Stomach smooth muscle (tissue), 2 donors: ENCODE measurements around the gene CCNL2.
"Not testable (repeated sequence)": the region's sequence is repeated elsewhere in the genome, so short reads cannot be mapped to it uniquely, and the experiment has no call there.

Source experiments
- H3K27ac ChIP-seq: one replicate; pipeline ENCODE4 v1.7.0; 2013; ENCODE audit warnings: mild to moderate bottlenecking, low read length, inconsistent platforms
- H3K27me3 ChIP-seq, 2 donors: one replicate each; pipeline ENCODE4 v1.7.0; 2013; ENCODE audit warnings: low read length in 2 of 2; ENCODE audit not compliant: insufficient read depth in 2 of 2, control insufficient read depth in 1 of 2
- H3K36me3 ChIP-seq, 2 donors: one replicate each; pipeline ENCODE4 v1.7.0; 2013; ENCODE audit warnings: low read length in 2 of 2; ENCODE audit not compliant: control insufficient read depth in 2 of 2, insufficient read depth in 2 of 2
- H3K4me1 ChIP-seq: one replicate; pipeline ENCODE4 v1.7.0; 2013; ENCODE audit warnings: low read length; ENCODE audit not compliant: control insufficient read depth, insufficient read depth
- H3K4me3 ChIP-seq, 2 donors: one replicate each; pipeline ENCODE4 v1.7.0; 2013; ENCODE audit warnings: low read length in 2 of 2
- H3K9ac ChIP-seq, 2 donors: one replicate each; pipeline ENCODE4 v1.7.0; 2013; ENCODE audit warnings: low read length in 2 of 2, mild to moderate bottlenecking in 1 of 2
- H3K9me3 ChIP-seq, 2 donors: one replicate each; pipeline ENCODE4 v1.7.0; 2013; ENCODE audit warnings: low read length in 2 of 2; ENCODE audit not compliant: control insufficient read depth in 2 of 2
- donor health status: healthy.
- donor health status: Pancreatic carcinoma.

The CCNL2 gene

GRCh38 chr1:1419363-1419812, 20.3 kb upstream of the CCNL2 start:
- no peaks in the 10 kb centered on the region for H3K9me3 ChIP-seq
- H3K36me3 ChIP-seq = no peaks in the 10 kb centered on the region
- H3K9ac ChIP-seq = peak overlapping the region; percentile 50 to 80
- H3K4me3 ChIP-seq = peak overlapping the region; percentile 4 to 71
- H3K27me3 ChIP-seq = no peaks in the 10 kb centered on the region
- H3K27ac ChIP-seq = peak overlapping the region; percentile 53
- peaks cover 16% of the 10 kb centered on the region for H3K4me1 ChIP-seq

GRCh38 chr1:1418464-1419362, 19.6 kb upstream of the CCNL2 start:
- Histone ChIP-seq H3K4me3 (peak overlapping the region in 1 of 2 donors; percentile 71), H3K36me3 (no peaks in the 10 kb centered on the region), H3K9ac (no peak overlapping the region), H3K27ac (peak overlapping the region; percentile 53), H3K4me1 (peaks cover 16% of the 10 kb centered on the region), H3K9me3 (no peaks in the 10 kb centered on the region), H3K27me3 (no peaks in the 10 kb centered on the region)

- not testable (repeated sequence) for H3K4me3 ChIP-seq, H3K36me3 ChIP-seq, H3K9me3 ChIP-seq, H3K9ac ChIP-seq, H3K27me3 ChIP-seq, H3K27ac ChIP-seq
- H3K4me1 ChIP-seq = peaks cover 16% of the 10 kb centered on the region
These were observed 18.8 kb upstream of the CCNL2 start for GRCh38 chr1:1417825-1418463.

GRCh38 chr1:1417396-1417795, 18.3 kb upstream of the CCNL2 start:
- H3K36me3 ChIP-seq, H3K4me3 ChIP-seq, H3K9me3 ChIP-seq, H3K9ac ChIP-seq, H3K27me3 ChIP-seq, H3K27ac ChIP-seq: not testable (repeated sequence)
- peaks cover 16% of the 10 kb centered on the region for H3K4me1 ChIP-seq

- no peak overlapping the region for H3K27ac ChIP-seq
- no peaks in the 10 kb centered on the region for H3K27me3 ChIP-seq
- H3K36me3 ChIP-seq = no peaks in the 10 kb centered on the region
- no peak overlapping the region for H3K4me3 ChIP-seq
- H3K9ac ChIP-seq = no peak overlapping the region
- H3K9me3 ChIP-seq = no peaks in the 10 kb centered on the region
- H3K4me1 ChIP-seq = peaks cover 14% of the 10 kb centered on the region
These were observed 16.6 kb upstream of the CCNL2 start for GRCh38 chr1:1415751-1416150.

GRCh38 chr1:1412311-1412902, 13.3 kb upstream of the CCNL2 start:
- H3K4me1 ChIP-seq = peaks cover 16% of the 10 kb centered on the region
- not testable (repeated sequence) for H3K36me3 ChIP-seq, H3K27me3 ChIP-seq, H3K4me3 ChIP-seq, H3K27ac ChIP-seq, H3K9ac ChIP-seq, H3K9me3 ChIP-seq

GRCh38 chr1:1411626-1412025, 12.5 kb upstream of the CCNL2 start:
- Histone ChIP-seq H3K27ac (no peak overlapping the region), H3K9me3 (no peaks in the 10 kb centered on the region), H3K36me3 (no peaks in the 10 kb centered on the region), H3K4me1 (peaks cover 21% of the 10 kb centered on the region), H3K4me3 (no peak overlapping the region), H3K9ac (no peak overlapping the region), H3K27me3 (no peaks in the 10 kb centered on the region)

- not testable (repeated sequence) for H3K27ac ChIP-seq, H3K9ac ChIP-seq, H3K9me3 ChIP-seq, H3K27me3 ChIP-seq, H3K4me3 ChIP-seq, H3K36me3 ChIP-seq
- H3K4me1 ChIP-seq = peaks cover 35% of the 10 kb centered on the region
These were observed 11.1 kb upstream of the CCNL2 start for GRCh38 chr1:1410238-1410637.

GRCh38 chr1:1407636-1408318, 8.6 kb upstream of the CCNL2 start:
- Histone ChIP-seq H3K27me3 (no peaks in the 10 kb centered on the region), H3K9me3 (no peaks in the 10 kb centered on the region), H3K4me3 (peak overlapping the region; percentile 92 to 94), H3K36me3 (peaks cover 13 to 14% of the 10 kb centered on the region in 2 donors), H3K4me1 (peaks cover 37% of the 10 kb centered on the region), H3K27ac (peak overlapping the region; percentile 70), H3K9ac (peak overlapping the region; percentile 84 to 91)

GRCh38 chr1:1406821-1407635, 7.9 kb upstream of the CCNL2 start, which contains the start of gene MRPL20:
Gene MRPL20 (minus strand): TSS chr1:1407293. CDS start chr1:1407217, 76 bp downstream.
- Histone ChIP-seq H3K4me1 (peaks cover 37% of the 10 kb centered on the region), H3K27me3 (no peaks in the 10 kb centered on the region), H3K9ac (peak within 1 kb of the TSS; percentile 84 to 91), H3K4me3 (peak within 1 kb of the TSS; percentile 92 to 94), H3K9me3 (no peaks in the 10 kb centered on the region), H3K36me3 (peaks cover 13 to 18% of the 10 kb centered on the region in 2 donors), H3K27ac (peak within 1 kb of the TSS; percentile 70)
